ENCODE data around the gene KRT34. TPM values are rescaled to one million over a fixed set of nuclear protein-coding genes. Genes with fewer than 3 reads are reported as not detected.

Gene KRT34
- total RNA-seq, 1 experiment from 2014 or later, result not detected

DNA sequence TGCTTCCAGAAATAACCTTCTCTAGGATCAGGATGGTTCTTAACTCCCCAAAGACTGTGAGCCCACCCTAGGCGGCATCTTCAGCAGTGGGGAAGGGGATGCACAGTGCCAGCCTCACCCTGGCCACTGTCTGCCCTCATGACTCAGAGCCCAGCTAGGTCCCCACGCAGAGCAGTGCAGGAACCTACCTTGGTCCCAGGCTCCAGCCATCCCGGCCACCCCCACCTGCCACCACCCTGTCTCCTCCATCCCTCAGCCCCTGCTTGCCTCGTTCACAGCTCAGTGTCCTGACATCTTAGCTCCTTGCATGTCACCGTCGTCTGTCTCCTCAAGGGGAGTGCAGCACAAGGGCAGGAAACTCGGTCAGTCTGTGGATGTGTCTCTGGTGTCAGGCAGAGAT is 50.5 kb downstream of the KRT34 start:
- H3K27ac ChIP-seq (ENCODE audit: low read depth, low read length), result no peak overlapping the region
- H3K36me3 ChIP-seq (ENCODE audit: control insufficient read depth in 1 of 2, insufficient read depth in 2 of 2, low read length in 2 of 2), result no peaks in the 10 kb centered on the region
- H3K9me3 ChIP-seq (ENCODE audit: control insufficient read depth in 1 of 2, insufficient read depth in 1 of 2, low read depth in 1 of 2, low read length in 2 of 2), result peaks cover 0 to 4% of the 10 kb centered on the region in 2 experiments; a peak in 1 of 4 replicates
- no peak for ATAC-seq
- H2AFZ ChIP-seq (ENCODE audit: low read depth, low read length, poor library complexity, severe bottlenecking), result no peak overlapping the region
- H3K9ac ChIP-seq (ENCODE audit: low read length), result no peak overlapping the region
- ChIA-PET POLR2A (no interaction called here), RAD21 (ENCODE audit: low non-redundant PET in 1 of 2, low total read pairs in 2 of 2, uncharacterized antibody in 2 of 2, unreplicated experiment in 2 of 2) (interaction anchor here in 1 of 2 experiments (1.3 kb wide), 1 partner anchor 163 kb away, joined by 3 read pairs; no protein-coding TSS in a partner anchor), CTCF (interaction anchor here (1.1 kb wide), 1 partner anchor 10 kb away, joined by 3 read pairs; no protein-coding TSS in a partner anchor)
- H4K20me1 ChIP-seq (ENCODE audit: insufficient read depth), result no peaks in the 10 kb centered on the region
- H3K79me2 ChIP-seq (ENCODE audit: insufficient read depth, low read length), result no peaks in the 10 kb centered on the region
- TF ChIP-seq CBX3 (IDR thresholded peaks at IDR 0.05; ENCODE audit: low read depth), result no peak
- no peak for TF ChIP-seq CEBPB (IDR thresholded peaks at IDR 0.05; ENCODE audit: low read depth)
- TF ChIP-seq TCF7L2 (IDR thresholded peaks at IDR 0.05; ENCODE audit: borderline replicate concordance, extremely low read depth, insufficient read depth, insufficient read length), result no peak
- TF ChIP-seq JUND (IDR thresholded peaks at IDR 0.05), result no peak
- TF ChIP-seq, protein P1, sequence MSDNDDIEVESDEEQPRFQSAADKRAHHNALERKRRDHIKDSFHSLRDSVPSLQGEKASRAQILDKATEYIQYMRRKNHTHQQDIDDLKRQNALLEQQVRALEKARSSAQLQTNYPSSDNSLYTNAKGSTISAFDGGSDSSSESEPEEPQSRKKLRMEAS (IDR thresholded peaks at IDR 0.05), result no peak
- TF ChIP-seq, protein P2, sequence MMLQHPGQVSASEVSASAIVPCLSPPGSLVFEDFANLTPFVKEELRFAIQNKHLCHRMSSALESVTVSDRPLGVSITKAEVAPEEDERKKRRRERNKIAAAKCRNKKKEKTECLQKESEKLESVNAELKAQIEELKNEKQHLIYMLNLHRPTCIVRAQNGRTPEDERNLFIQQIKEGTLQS (IDR thresholded peaks at IDR 0.05), result no peak
- no peak for TF ChIP-seq POLR2A (IDR thresholded peaks at IDR 0.05; ENCODE audit: borderline replicate concordance, extremely low read depth, insufficient read depth, insufficient read length)
- TF ChIP-seq ZNF274 (IDR thresholded peaks at IDR 0.05; ENCODE audit: low read depth, low read length), result no peak
- no peak for TF ChIP-seq EGR1 (IDR thresholded peaks at IDR 0.05; ENCODE audit: low read depth)
- TF ChIP-seq, protein P3, sequence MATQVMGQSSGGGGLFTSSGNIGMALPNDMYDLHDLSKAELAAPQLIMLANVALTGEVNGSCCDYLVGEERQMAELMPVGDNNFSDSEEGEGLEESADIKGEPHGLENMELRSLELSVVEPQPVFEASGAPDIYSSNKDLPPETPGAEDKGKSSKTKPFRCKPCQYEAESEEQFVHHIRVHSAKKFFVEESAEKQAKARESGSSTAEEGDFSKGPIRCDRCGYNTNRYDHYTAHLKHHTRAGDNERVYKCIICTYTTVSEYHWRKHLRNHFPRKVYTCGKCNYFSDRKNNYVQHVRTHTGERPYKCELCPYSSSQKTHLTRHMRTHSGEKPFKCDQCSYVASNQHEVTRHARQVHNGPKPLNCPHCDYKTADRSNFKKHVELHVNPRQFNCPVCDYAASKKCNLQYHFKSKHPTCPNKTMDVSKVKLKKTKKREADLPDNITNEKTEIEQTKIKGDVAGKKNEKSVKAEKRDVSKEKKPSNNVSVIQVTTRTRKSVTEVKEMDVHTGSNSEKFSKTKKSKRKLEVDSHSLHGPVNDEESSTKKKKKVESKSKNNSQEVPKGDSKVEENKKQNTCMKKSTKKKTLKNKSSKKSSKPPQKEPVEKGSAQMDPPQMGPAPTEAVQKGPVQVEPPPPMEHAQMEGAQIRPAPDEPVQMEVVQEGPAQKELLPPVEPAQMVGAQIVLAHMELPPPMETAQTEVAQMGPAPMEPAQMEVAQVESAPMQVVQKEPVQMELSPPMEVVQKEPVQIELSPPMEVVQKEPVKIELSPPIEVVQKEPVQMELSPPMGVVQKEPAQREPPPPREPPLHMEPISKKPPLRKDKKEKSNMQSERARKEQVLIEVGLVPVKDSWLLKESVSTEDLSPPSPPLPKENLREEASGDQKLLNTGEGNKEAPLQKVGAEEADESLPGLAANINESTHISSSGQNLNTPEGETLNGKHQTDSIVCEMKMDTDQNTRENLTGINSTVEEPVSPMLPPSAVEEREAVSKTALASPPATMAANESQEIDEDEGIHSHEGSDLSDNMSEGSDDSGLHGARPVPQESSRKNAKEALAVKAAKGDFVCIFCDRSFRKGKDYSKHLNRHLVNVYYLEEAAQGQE (IDR thresholded peaks at IDR 0.05; ENCODE audit: low read depth), result no peak
- TF ChIP-seq ZFX (IDR thresholded peaks at IDR 0.05), result no peak
- no peak for TF ChIP-seq POLR2AphosphoS5 (IDR thresholded peaks at IDR 0.05; ENCODE audit: low read depth, low read length)
- intact Hi-C loops (cut with micrococcal nuclease), result no loop called here
- no peak for DNase-seq (ENCODE audit: low read depth, low spot score)
- H3K4me2 ChIP-seq (ENCODE audit: low read length), result no peak overlapping the region
- H3K9me2 ChIP-seq (ENCODE audit: insufficient read depth), result no peaks in the 10 kb centered on the region
- H3K4me1 ChIP-seq (ENCODE audit: control insufficient read depth in 1 of 2, insufficient read depth in 2 of 2, low read length in 2 of 2), result peaks cover 3 to 30% of the 10 kb centered on the region in 2 experiments; a peak in 3 of 4 replicates
- H3K4me3 ChIP-seq (replicated peaks in 1 of 2; ENCODE audit: low read depth in 1 of 2, low read length in 2 of 2), result no peak overlapping the region
- H3K27me3 ChIP-seq (ENCODE audit: insufficient read depth, low read length), result no peaks in the 10 kb centered on the region
- BruUV-seq (replicated peaks), result no TSS peak

Measured in HCT116 (cell line).